GM19328 (cell line): ENCODE results near the gene TRAF5.
A peak's percentile ranks its signal among the peaks of the same experiment; 100 is the strongest.

Experiments
- ATAC-seq: cut with Tn5 transposase; IDR thresholded peaks from one replicate; pipeline ENCODE4 v1.9.1; 2021; ENCODE audit warnings: mild to moderate bottlenecking, moderate library complexity; ENCODE audit not compliant: unreplicated experiment

Gene TRAF5

GRCh38 chr1:211327346-211327921, 801 bp downstream of the TRAF5 start:
- ATAC-seq = peak; percentile 29

- ATAC-seq = no peak
Observed at GRCh38 chr1:211328084-211328694, 1.6 kb downstream of the TRAF5 start.

GRCh38 chr1:211328866-211329475, 2.3 kb downstream of the TRAF5 start:
- no peak for ATAC-seq

- ATAC-seq = peak; percentile 53
Observed at GRCh38 chr1:211329764-211330201, 3.1 kb downstream of the TRAF5 start.

- ATAC-seq = no peak
Observed at GRCh38 chr1:211330282-211330936, 3.8 kb downstream of the TRAF5 start.

GRCh38 chr1:211331011-211331709, 4.5 kb downstream of the TRAF5 start:
- no peak for ATAC-seq

GRCh38 chr1:211332036-211332616, 5.5 kb downstream of the TRAF5 start:
- ATAC-seq = no peak

- ATAC-seq = no peak
Observed at GRCh38 chr1:211332830-211333229, 6.2 kb downstream of the TRAF5 start.

- ATAC-seq = no peak
Observed at GRCh38 chr1:211333906-211334305, 7.3 kb downstream of the TRAF5 start.

- ATAC-seq = no peak
Observed at GRCh38 chr1:211334986-211335385, 8.4 kb downstream of the TRAF5 start.

- ATAC-seq = peak; percentile 80
Observed at GRCh38 chr1:211335522-211336157, 9.0 kb downstream of the TRAF5 start.

- ATAC-seq = no peak
Observed at GRCh38 chr1:211336161-211336560, 9.5 kb downstream of the TRAF5 start.

- no peak for ATAC-seq
Observed at GRCh38 chr1:211336775-211337174, 10.1 kb downstream of the TRAF5 start.

GRCh38 chr1:211337430-211338223, 11.0 kb downstream of the TRAF5 start:
- no peak for ATAC-seq

GRCh38 chr1:211338224-211338620, 11.6 kb downstream of the TRAF5 start:
- no peak for ATAC-seq

GRCh38 chr1:211339631-211340041, 13.0 kb downstream of the TRAF5 start:
- no peak for ATAC-seq

GRCh38 chr1:211340622-211341507, 14.2 kb downstream of the TRAF5 start:
- ATAC-seq = no peak

- no peak for ATAC-seq
Observed at GRCh38 chr1:211341999-211342398, 15.4 kb downstream of the TRAF5 start.

- no peak for ATAC-seq
Observed at GRCh38 chr1:211343607-211344006, 17.0 kb downstream of the TRAF5 start.
